Measurements from ENCODE around the gene UPK2. TPM values are rescaled to one million over a fixed set of nuclear protein-coding genes. Genes with fewer than 3 reads are reported as not detected.

Gene UPK2
- total RNA-seq, 2 experiments from 2014 or later = 0.28 to 0.34 TPM

GRCh38 chr11:118975771-118976709 is 19.9 kb downstream of the UPK2 start:
- H3K9me3 ChIP-seq (ENCODE audit: low read length) = no peaks in the 10 kb centered on the region
- H4K20me1 ChIP-seq (ENCODE audit: insufficient read depth, low read length) = no peaks in the 10 kb centered on the region
- H3K79me2 ChIP-seq (ENCODE audit: insufficient read depth, low read depth, low read length) = no peaks in the 10 kb centered on the region
- no peaks in the 10 kb centered on the region for H3K9me2 ChIP-seq (ENCODE audit: insufficient read depth, low read length)
- CTCF ChIA-PET (ENCODE audit: unreplicated experiment) = no interaction called here
- DNase-seq (ENCODE audit: low spot score) = no peak
- no peak overlapping the region for H2AFZ ChIP-seq (ENCODE audit: low read length)
- TF ChIP-seq CTCF (conservative IDR thresholded peaks at IDR 0.05; ENCODE audit: low read length) (no peak), EZH2phosphoT487 (IDR thresholded peaks at IDR 0.05; ENCODE audit: borderline replicate concordance, low read depth, low read length) (no peak)
- BruUV-seq (replicated peaks) = no TSS peak
- H3K4me3 ChIP-seq (ENCODE audit: low read depth, low read length, poor library complexity, severe bottlenecking) = no peak overlapping the region
- no peaks in the 10 kb centered on the region for H3K36me3 ChIP-seq (ENCODE audit: insufficient read depth, low read length)
- H3K4me2 ChIP-seq (ENCODE audit: low read length) = no peak overlapping the region
- POLR2A ChIA-PET = no interaction called here
- H3K27ac ChIP-seq (ENCODE audit: low read depth, low read length, poor library complexity, severe bottlenecking) = no peak overlapping the region
- intact Hi-C loops (cut with micrococcal nuclease; ENCODE audit: unreplicated experiment) = no loop called here
- H3K4me1 ChIP-seq (ENCODE audit: insufficient read depth, low read length, poor library complexity, severe bottlenecking) = no peaks in the 10 kb centered on the region

- intact Hi-C loops (cut with micrococcal nuclease; ENCODE audit: unreplicated experiment) = no loop called here
- H3K36me3 ChIP-seq (ENCODE audit: insufficient read depth, low read length) = no peaks in the 10 kb centered on the region
- ChIA-PET POLR2A (interaction anchor here (0.6 kb wide), 1 partner anchor 63 kb away, joined by 4 read pairs; no protein-coding TSS in a partner anchor), CTCF (ENCODE audit: unreplicated experiment) (no interaction called here)
- H4K20me1 ChIP-seq (ENCODE audit: insufficient read depth, low read length) = no peaks in the 10 kb centered on the region
- H3K4me1 ChIP-seq (ENCODE audit: insufficient read depth, low read length, poor library complexity, severe bottlenecking) = no peaks in the 10 kb centered on the region
- TF ChIP-seq CTCF (conservative IDR thresholded peaks at IDR 0.05; ENCODE audit: low read length) (0 out of 2 replicates have a peak, but pooled peaks have one; percentile 17), EZH2phosphoT487 (IDR thresholded peaks at IDR 0.05; ENCODE audit: borderline replicate concordance, low read depth, low read length) (no peak)
- no peak overlapping the region for H3K4me3 ChIP-seq (ENCODE audit: low read depth, low read length, poor library complexity, severe bottlenecking)
- no peaks in the 10 kb centered on the region for H3K9me2 ChIP-seq (ENCODE audit: insufficient read depth, low read length)
- H2AFZ ChIP-seq (ENCODE audit: low read length) = no peak overlapping the region
- no TSS peak for BruUV-seq (replicated peaks)
- no peaks in the 10 kb centered on the region for H3K9me3 ChIP-seq (ENCODE audit: low read length)
- no peaks in the 10 kb centered on the region for H3K79me2 ChIP-seq (ENCODE audit: insufficient read depth, low read depth, low read length)
- no peak overlapping the region for H3K27ac ChIP-seq (ENCODE audit: low read depth, low read length, poor library complexity, severe bottlenecking)
- DNase-seq (ENCODE audit: low spot score) = no peak
- no peak overlapping the region for H3K4me2 ChIP-seq (ENCODE audit: low read length)
Observed at GRCh38 chr11:118979434-118979833, 23.3 kb downstream of the UPK2 start.

Data from OCI-LY7 (cell line).